ENCODE data around the gene LANCL2. TPM values are rescaled to one million over a fixed set of nuclear protein-coding genes. Genes with fewer than 3 reads are reported as not detected.

The LANCL2 gene
- total and polyA plus RNA-seq, 4 donors = 6.3 to 14.4 (median 9.9) TPM

DNA sequence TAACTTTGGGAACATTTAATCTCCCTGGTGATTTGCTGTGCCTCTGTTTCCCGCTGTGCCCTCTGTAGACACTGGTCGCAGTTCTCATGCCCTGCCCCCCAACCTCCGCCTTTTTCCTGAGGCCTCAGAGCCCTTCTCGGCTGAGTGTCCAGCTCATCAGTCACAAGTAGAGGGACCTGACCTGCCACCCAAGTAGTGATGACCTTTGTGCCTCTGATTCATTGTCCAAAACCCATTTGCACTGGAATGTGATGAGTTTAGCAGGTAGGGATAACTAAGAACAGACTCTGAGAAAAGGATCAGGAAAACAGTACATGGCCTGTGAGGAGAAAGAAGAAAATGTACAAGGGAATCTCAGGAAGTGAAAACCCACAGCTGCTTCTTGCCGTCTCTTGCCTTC lies 58.8 kb downstream of the LANCL2 start:
- ATAC-seq (ENCODE audit: insufficient read depth, low FRiP score) = no peak
- TF ChIP-seq, protein P1, sequence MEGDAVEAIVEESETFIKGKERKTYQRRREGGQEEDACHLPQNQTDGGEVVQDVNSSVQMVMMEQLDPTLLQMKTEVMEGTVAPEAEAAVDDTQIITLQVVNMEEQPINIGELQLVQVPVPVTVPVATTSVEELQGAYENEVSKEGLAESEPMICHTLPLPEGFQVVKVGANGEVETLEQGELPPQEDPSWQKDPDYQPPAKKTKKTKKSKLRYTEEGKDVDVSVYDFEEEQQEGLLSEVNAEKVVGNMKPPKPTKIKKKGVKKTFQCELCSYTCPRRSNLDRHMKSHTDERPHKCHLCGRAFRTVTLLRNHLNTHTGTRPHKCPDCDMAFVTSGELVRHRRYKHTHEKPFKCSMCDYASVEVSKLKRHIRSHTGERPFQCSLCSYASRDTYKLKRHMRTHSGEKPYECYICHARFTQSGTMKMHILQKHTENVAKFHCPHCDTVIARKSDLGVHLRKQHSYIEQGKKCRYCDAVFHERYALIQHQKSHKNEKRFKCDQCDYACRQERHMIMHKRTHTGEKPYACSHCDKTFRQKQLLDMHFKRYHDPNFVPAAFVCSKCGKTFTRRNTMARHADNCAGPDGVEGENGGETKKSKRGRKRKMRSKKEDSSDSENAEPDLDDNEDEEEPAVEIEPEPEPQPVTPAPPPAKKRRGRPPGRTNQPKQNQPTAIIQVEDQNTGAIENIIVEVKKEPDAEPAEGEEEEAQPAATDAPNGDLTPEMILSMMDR (IDR thresholded peaks at IDR 0.05; ENCODE audit: control extremely low read depth, extremely low read depth) = no peak
- H3K4me3 ChIP-seq = no peak overlapping the region
- no peak overlapping the region for H3K9ac ChIP-seq (ENCODE audit: insufficient read depth in 1 of 2, low read length in 2 of 2)
- peaks cover 4 to 12% (median 8%) of the 10 kb centered on the region in 4 donors for H3K36me3 ChIP-seq (ENCODE audit: control insufficient read depth in 4 of 4, insufficient read depth in 4 of 4, low read length in 4 of 4)
- DNase-seq = no peak
- H3K27ac ChIP-seq (ENCODE audit: low read depth in 1 of 2, low read length in 1 of 2) = no peak overlapping the region
- WGBS, 2 donors = 86 to 89% methylated on average over 5 of the region's 5 CpGs
- H3K27me3 ChIP-seq (ENCODE audit: control insufficient read depth in 3 of 3, insufficient read depth in 3 of 3, low read length in 2 of 3) = no peaks in the 10 kb centered on the region
- H3K4me1 ChIP-seq (ENCODE audit: control insufficient read depth in 5 of 5, insufficient read depth in 5 of 5, low read length in 5 of 5) = peaks cover 0 to 35% (median 0%) of the 10 kb centered on the region in 5 donors
- no peaks in the 10 kb centered on the region for H3K9me3 ChIP-seq (ENCODE audit: control insufficient read depth in 4 of 4, insufficient read depth in 3 of 4, low read length in 3 of 4)

DNA sequence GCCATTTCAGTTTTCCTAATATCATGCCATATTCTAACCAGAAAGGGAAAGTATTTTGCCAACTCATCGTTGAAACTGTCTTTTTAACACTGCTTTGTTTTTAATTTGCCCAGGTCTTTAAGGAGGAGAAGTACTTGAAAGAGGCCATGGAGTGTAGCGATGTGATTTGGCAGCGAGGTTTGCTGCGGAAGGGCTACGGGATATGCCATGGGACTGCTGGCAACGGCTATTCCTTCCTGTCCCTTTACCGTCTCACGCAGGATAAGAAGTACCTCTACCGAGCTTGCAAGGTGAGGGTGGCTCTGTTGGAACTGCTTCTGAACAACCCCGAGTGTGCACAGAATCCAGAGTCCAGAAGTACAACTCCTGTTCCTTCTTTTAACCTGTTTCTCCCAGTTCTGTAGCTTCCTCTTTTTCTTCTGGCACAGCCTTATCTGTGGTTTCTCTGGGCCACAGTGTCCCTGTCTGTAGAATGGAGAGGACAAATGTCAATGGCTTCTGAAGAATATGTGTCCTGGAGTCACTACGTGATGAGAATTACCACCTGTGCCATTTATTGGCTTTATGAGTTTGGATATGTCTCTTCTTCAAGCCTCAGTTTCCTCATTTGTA lies 60.1 kb downstream of the LANCL2 start:
- 52 to 74% methylated on average over 11 of the region's 11 CpGs for WGBS, 2 donors

DNA sequence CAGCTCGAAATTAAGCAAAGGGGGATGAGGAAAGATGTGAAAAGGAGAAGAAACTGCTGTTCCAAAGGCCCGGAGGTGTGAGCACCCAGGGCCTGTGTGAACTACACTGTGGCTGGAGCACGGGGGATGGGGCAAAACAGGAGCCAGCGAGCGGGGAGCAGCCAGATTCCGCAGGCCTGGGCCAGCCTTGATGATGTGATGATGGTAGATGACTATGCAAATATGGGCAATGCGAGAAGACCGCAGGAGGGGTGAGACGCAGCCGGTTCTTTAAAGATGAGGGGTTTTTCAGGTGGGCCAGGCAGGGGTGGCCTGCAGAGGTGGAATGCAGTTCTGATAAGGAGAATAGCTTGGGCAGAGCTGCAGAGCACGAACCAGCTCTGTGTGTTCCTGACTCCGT lies 61.5 kb downstream of the LANCL2 start:
- DNase-seq (peak in 2 of 3 donors; percentile 12 to 38), ATAC-seq (ENCODE audit: insufficient read depth, low FRiP score) (no peak)
- Histone ChIP-seq H3K4me3 (no peak overlapping the region), H3K4me1 (ENCODE audit: control insufficient read depth in 5 of 5, insufficient read depth in 5 of 5, low read length in 5 of 5) (peaks cover 0 to 28% (median 0%) of the 10 kb centered on the region in 5 donors), H3K36me3 (ENCODE audit: control insufficient read depth in 4 of 4, insufficient read depth in 4 of 4, low read length in 4 of 4) (peaks cover 4 to 12% (median 10%) of the 10 kb centered on the region in 4 donors), H3K9me3 (ENCODE audit: control insufficient read depth in 4 of 4, insufficient read depth in 3 of 4, low read length in 3 of 4) (no peaks in the 10 kb centered on the region), H3K9ac (ENCODE audit: insufficient read depth in 1 of 2, low read length in 2 of 2) (no peak overlapping the region), H3K27ac (ENCODE audit: low read depth in 1 of 2, low read length in 1 of 2) (no peak overlapping the region), H3K27me3 (ENCODE audit: control insufficient read depth in 3 of 3, insufficient read depth in 3 of 3, low read length in 2 of 3) (no peaks in the 10 kb centered on the region)
- WGBS, 2 donors = 83 to 87% methylated on average over 12 of the region's 12 CpGs
- TF ChIP-seq, protein P1 (IDR thresholded peaks at IDR 0.05; ENCODE audit: control extremely low read depth, extremely low read depth) = no peak

More for the DNA sequence above, 60.1 kb downstream of the LANCL2 start:
- Histone ChIP-seq H3K27me3 (ENCODE audit: control insufficient read depth in 3 of 3, insufficient read depth in 3 of 3, low read length in 2 of 3) (no peaks in the 10 kb centered on the region), H3K27ac (ENCODE audit: low read depth in 1 of 2, low read length in 1 of 2) (no peak overlapping the region), H3K9me3 (ENCODE audit: control insufficient read depth in 4 of 4, insufficient read depth in 3 of 4, low read length in 3 of 4) (no peaks in the 10 kb centered on the region), H3K4me1 (ENCODE audit: control insufficient read depth in 5 of 5, insufficient read depth in 5 of 5, low read length in 5 of 5) (peaks cover 0 to 33% (median 0%) of the 10 kb centered on the region in 5 donors), H3K9ac (ENCODE audit: insufficient read depth in 1 of 2, low read length in 2 of 2) (no peak overlapping the region), H3K36me3 (ENCODE audit: control insufficient read depth in 4 of 4, insufficient read depth in 4 of 4, low read length in 4 of 4) (peaks cover 4 to 12% (median 9%) of the 10 kb centered on the region in 4 donors), H3K4me3 (no peak overlapping the region)
- ATAC-seq (ENCODE audit: insufficient read depth, low FRiP score) (no peak), DNase-seq (no peak)
- TF ChIP-seq, protein P1 (IDR thresholded peaks at IDR 0.05; ENCODE audit: control extremely low read depth, extremely low read depth) = no peak
